HG03196 (cell line): ENCODE measurements around the gene DNAH11.
A peak's percentile ranks its signal among the peaks of the same experiment; 100 is the strongest.

Source experiments
- ATAC-seq: cut with Tn5 transposase; IDR thresholded peaks from one replicate; pipeline ENCODE4 v1.9.1; 2021; ENCODE audit not compliant: unreplicated experiment

Gene DNAH11

GRCh38 chr7:21550076-21550475 is 7.2 kb downstream of the DNAH11 start:
- no peak for ATAC-seq

GRCh38 chr7:21550821-21551531 is 8.1 kb downstream of the DNAH11 start:
- no peak for ATAC-seq

- no peak for ATAC-seq
Measured at GRCh38 chr7:21562385-21562784, 19.5 kb downstream of the DNAH11 start.

GRCh38 chr7:21565614-21566013 is 22.8 kb downstream of the DNAH11 start:
- no peak for ATAC-seq

- ATAC-seq, result no peak
Measured at GRCh38 chr7:21566094-21566493, 23.3 kb downstream of the DNAH11 start.

GRCh38 chr7:21568762-21569161 is 25.9 kb downstream of the DNAH11 start:
- no peak for ATAC-seq

- no peak for ATAC-seq
Measured at GRCh38 chr7:21572331-21573313, 29.8 kb downstream of the DNAH11 start.

- ATAC-seq, result peak; percentile 42
Measured at GRCh38 chr7:21579341-21580072, 36.7 kb downstream of the DNAH11 start.

- ATAC-seq, result peak; percentile 56
Measured at GRCh38 chr7:21580073-21580521, 37.3 kb downstream of the DNAH11 start.

GRCh38 chr7:21585070-21585724 is 42.4 kb downstream of the DNAH11 start:
- ATAC-seq, result no peak

GRCh38 chr7:21587139-21587784 is 44.4 kb downstream of the DNAH11 start:
- no peak for ATAC-seq

- ATAC-seq, result no peak
Measured at GRCh38 chr7:21596801-21597200, 54.0 kb downstream of the DNAH11 start.

- no peak for ATAC-seq
Measured at GRCh38 chr7:21603462-21603861, 60.6 kb downstream of the DNAH11 start.

- ATAC-seq, result no peak
Measured at GRCh38 chr7:21603972-21604749, 61.3 kb downstream of the DNAH11 start.

- ATAC-seq, result no peak
Measured at GRCh38 chr7:21605008-21605585, 62.3 kb downstream of the DNAH11 start.

GRCh38 chr7:21608465-21608864 is 65.6 kb downstream of the DNAH11 start:
- no peak for ATAC-seq

GRCh38 chr7:21611129-21611528 is 68.3 kb downstream of the DNAH11 start:
- no peak for ATAC-seq

- ATAC-seq, result no peak
Measured at GRCh38 chr7:21616091-21616490, 73.3 kb downstream of the DNAH11 start.

- ATAC-seq, result no peak
Measured at GRCh38 chr7:21616796-21617436, 74.1 kb downstream of the DNAH11 start.
